Panc1 (cell line): ENCODE results near the gene PKNOX2. TPM values are rescaled to one million over a fixed set of nuclear protein-coding genes. Genes with fewer than 3 reads are reported as not detected.

Experiments
- ATAC-seq: fragments of 200-7000 bp; cut with Tn5 transposase; 2 replicates; pipeline ENCODE4 v1.9.1; 2020; ENCODE audit warnings: mild to moderate bottlenecking, moderate library complexity
- BruUV-seq: library from RNA; stranded (reverse); fragments of 400-500 nt; replicated peaks from 2 replicates; lab custom pipeline; 2021; lab: Mats Ljungman, UMichigan
- CTCF ChIA-PET: fragments of 300-600 bp; sonication (Branson Sonifier 250); formaldehyde crosslinking; loops from one replicate; lab custom pipeline; 2022; ENCODE audit warnings: antibody characterized with exemption; lab: Charles Lee
- POLR2A ChIA-PET: fragments of 300-600 bp; sonication (Branson Sonifier 250); formaldehyde crosslinking; loops from one replicate; lab custom pipeline; 2022; ENCODE audit warnings: antibody characterized with exemption; lab: Charles Lee
- DNase-seq: peaks from one replicate; pipeline ENCODE4 v3.0.0-alpha.2; 2010; ENCODE audit warnings: low read depth, low spot score
- H3K27ac ChIP-seq: 2 replicates; pipeline ENCODE4 v1.5.1; 2011; ENCODE audit warnings: mild to moderate bottlenecking, low read length, inconsistent platforms
- H3K27me3 ChIP-seq: fragments of 200-500 bp; sonication (Bioruptor generic); 2 replicates; pipeline ENCODE4 v1.6.0; 2014; ENCODE audit warnings: low read length, inconsistent platforms; ENCODE audit not compliant: control insufficient read depth, insufficient read depth
- H3K36me3 ChIP-seq: fragments of 200-500 bp; sonication (Bioruptor generic); 2 replicates; pipeline ENCODE4 v1.5.1; 2014; ENCODE audit warnings: inconsistent platforms, mild to moderate bottlenecking, low read length, moderate library complexity; ENCODE audit not compliant: control insufficient read depth, insufficient read depth
- H3K4me1 ChIP-seq: 2 replicates; pipeline ENCODE4 v1.5.1; 2011; ENCODE audit warnings: inconsistent platforms, mild to moderate bottlenecking, low read length, moderate library complexity; ENCODE audit not compliant: control insufficient read depth, insufficient read depth
- H3K4me3 ChIP-seq, 2 experiments: 2 replicates each; pipeline ENCODE4 v1.5.1; 2011 to 2012; ENCODE audit warnings: low read depth in 2 of 2, low read length in 2 of 2, mild to moderate bottlenecking in 2 of 2, inconsistent platforms in 1 of 2, moderate library complexity in 1 of 2
- H3K9me3 ChIP-seq: fragments of 200-500 bp; sonication (Bioruptor generic); 2 replicates; pipeline ENCODE4 v1.5.1; 2014; ENCODE audit warnings: low read depth, mild to moderate bottlenecking, inconsistent platforms, low read length, moderate library complexity; ENCODE audit not compliant: control insufficient read depth, insufficient read depth
- POLR2AphosphoS5 ChIP-seq: IDR thresholded peaks from 2 replicates; pipeline ENCODE4 v1.6.1; 2012; ENCODE audit warnings: mild to moderate bottlenecking, low read depth, low read length, moderate library complexity
- REST ChIP-seq, 2 experiments: IDR thresholded peaks; 2 replicates each; pipeline ENCODE4 v1.6.1; 2011 to 2012; ENCODE audit warnings: low read depth in 2 of 2, control low read depth in 1 of 2, low read length in 1 of 2, mild to moderate bottlenecking in 1 of 2, moderate library complexity in 1 of 2; ENCODE audit not compliant: insufficient read depth in 1 of 2
- SIN3A ChIP-seq: IDR thresholded peaks from 2 replicates; pipeline ENCODE4 v1.6.1; 2012; ENCODE audit warnings: low read depth, mild to moderate bottlenecking, low read length, moderate library complexity, borderline replicate concordance; ENCODE audit not compliant: insufficient read depth
- TCF7L2 ChIP-seq: IDR thresholded peaks from 2 replicates; pipeline ENCODE4 v1.6.1; 2011; ENCODE audit warnings: mild to moderate bottlenecking, low read depth, low read length, inconsistent platforms
- in situ Hi-C: cut with HindIII; loops from 2 replicates; pipeline ENCODE4 v1.10.0; 2016; ENCODE audit warnings: low sequenced_read_pairs, low pct_unique_long_range_greater_than_20kb
- intact Hi-C: fragments of 100-400 bp; cut with micrococcal nuclease; formaldehyde crosslinking; loops from one replicate; pipeline ENCODE4 v1.10.0; 2022; ENCODE audit not compliant: unreplicated experiment
- total RNA-seq: library from RNA; stranded (reverse); gene quantifications from one replicate; pipeline ENCODE4 v1.2.1, GENCODE V29; 2021; ENCODE audit not compliant: unreplicated experiment
- TF ChIP-seq, protein P1 (sequence below): fragments of 450-650 bp; IDR thresholded peaks from 2 replicates; pipeline ENCODE4 v1.5.1; 2017; ENCODE audit warnings: mild to moderate bottlenecking

PKNOX2 gene
- total RNA-seq, 1 experiment from 2014 or later = not detected

- no peak for TF ChIP-seq REST (IDR thresholded peaks at IDR 0.05; ENCODE audit: insufficient read depth in 1 of 2, low read depth in 2 of 2, low read length in 1 of 2)
- TF ChIP-seq, protein P1, sequence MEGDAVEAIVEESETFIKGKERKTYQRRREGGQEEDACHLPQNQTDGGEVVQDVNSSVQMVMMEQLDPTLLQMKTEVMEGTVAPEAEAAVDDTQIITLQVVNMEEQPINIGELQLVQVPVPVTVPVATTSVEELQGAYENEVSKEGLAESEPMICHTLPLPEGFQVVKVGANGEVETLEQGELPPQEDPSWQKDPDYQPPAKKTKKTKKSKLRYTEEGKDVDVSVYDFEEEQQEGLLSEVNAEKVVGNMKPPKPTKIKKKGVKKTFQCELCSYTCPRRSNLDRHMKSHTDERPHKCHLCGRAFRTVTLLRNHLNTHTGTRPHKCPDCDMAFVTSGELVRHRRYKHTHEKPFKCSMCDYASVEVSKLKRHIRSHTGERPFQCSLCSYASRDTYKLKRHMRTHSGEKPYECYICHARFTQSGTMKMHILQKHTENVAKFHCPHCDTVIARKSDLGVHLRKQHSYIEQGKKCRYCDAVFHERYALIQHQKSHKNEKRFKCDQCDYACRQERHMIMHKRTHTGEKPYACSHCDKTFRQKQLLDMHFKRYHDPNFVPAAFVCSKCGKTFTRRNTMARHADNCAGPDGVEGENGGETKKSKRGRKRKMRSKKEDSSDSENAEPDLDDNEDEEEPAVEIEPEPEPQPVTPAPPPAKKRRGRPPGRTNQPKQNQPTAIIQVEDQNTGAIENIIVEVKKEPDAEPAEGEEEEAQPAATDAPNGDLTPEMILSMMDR = no peak
- no peak overlapping the region for H3K4me3 ChIP-seq
- POLR2A ChIA-PET = no interaction called here
- BruUV-seq = no TSS peak
- DNase-seq (no peak), ATAC-seq (no peak)
- intact Hi-C loops (no loop called here), in situ Hi-C loops (no loop called here)
- H3K9me3 ChIP-seq = no peaks in the 10 kb centered on the region
- H3K27me3 ChIP-seq = peaks cover 9% of the 10 kb centered on the region
- no peak overlapping the region for H3K27ac ChIP-seq
- H3K4me1 ChIP-seq = no peaks in the 10 kb centered on the region
- CTCF ChIA-PET = no interaction called here
- no peaks in the 10 kb centered on the region for H3K36me3 ChIP-seq
These were observed 119.8 kb downstream of the PKNOX2 start for GRCh38 chr11:125284245-125284850.

GRCh38 chr11:125285844-125286243 is 121.3 kb downstream of the PKNOX2 start:
- ATAC-seq = no peak
- H3K4me3 ChIP-seq = no peak overlapping the region
- H3K36me3 ChIP-seq = no peaks in the 10 kb centered on the region
- POLR2A ChIA-PET = no interaction called here
- no peaks in the 10 kb centered on the region for H3K9me3 ChIP-seq
- no peak for DNase-seq
- no peaks in the 10 kb centered on the region for H3K4me1 ChIP-seq
- CTCF ChIA-PET = no interaction called here
- peaks cover 9% of the 10 kb centered on the region for H3K27me3 ChIP-seq
- intact Hi-C loops (no loop called here), in situ Hi-C loops (no loop called here)
- H3K27ac ChIP-seq = no peak overlapping the region
- no TSS peak for BruUV-seq
- TF ChIP-seq POLR2AphosphoS5 (no peak), REST (IDR thresholded peaks at IDR 0.05; ENCODE audit: insufficient read depth in 1 of 2, low read depth in 2 of 2, low read length in 1 of 2) (no peak), SIN3A (no peak), TCF7L2 (no peak)
- TF ChIP-seq, protein P1 = no peak
